GM12878 (cell line): ENCODE measurements around the gene RBM19. TPM values are rescaled to one million over a fixed set of nuclear protein-coding genes. Genes with fewer than 3 reads are reported as not detected.

Source experiments
- ATAC-seq: fragments of 200-7000 bp; cut with Tn5 transposase; 3 replicates; pipeline ENCODE4 v1.9.1; 2020; ENCODE audit warnings: mild to moderate bottlenecking, moderate library complexity
- BruUV-seq: library from RNA; stranded (reverse); fragments of 400-500 nt; replicated peaks from 2 replicates; lab custom pipeline; 2021; lab: Mats Ljungman, UMichigan
- CTCF ChIA-PET: fragments of 300-600 bp; sonication (Branson Sonifier 250); formaldehyde crosslinking; extraction: SDS; loops from one replicate; lab custom pipeline; 2021; ENCODE audit warnings: inconsistent platforms; lab: Yijun Ruan, JAX
- POLR2A ChIA-PET: fragments of 350-600 bp; formaldehyde crosslinking; extraction: SDS; loops from one replicate; lab custom pipeline; 2021; ENCODE audit warnings: inconsistent platforms; lab: Charles Lee
- RAD21 ChIA-PET: fragments of 300-600 bp; sonication (Branson Sonifier 250); formaldehyde crosslinking; loops from one replicate; lab custom pipeline; 2023; ENCODE audit warnings: antibody characterized with exemption; ENCODE audit not compliant: unreplicated experiment; lab: Charles Lee
- SMC1A ChIA-PET: fragments of 300-600 bp; sonication (Branson Sonifier 250); formaldehyde crosslinking; loops from one replicate; lab custom pipeline; 2023; ENCODE audit not compliant: unreplicated experiment, uncharacterized antibody; lab: Charles Lee
- DNase-seq: peaks from one replicate; pipeline ENCODE4 v3.0.0-alpha.2; 2011; ENCODE audit warnings: low read depth, low spot score
- FAIRE-seq: peaks from 3 replicates; lab custom pipeline; 2011; peaks lifted over from hg19 to GRCh38; lab: Jason Lieb, UNC
- H2AFZ ChIP-seq: 2 replicates; pipeline ENCODE4 v1.6.0; 2011; ENCODE audit warnings: low read depth, low read length, control low read depth; ENCODE audit not compliant: control insufficient read depth
- H3K27ac ChIP-seq: 2 replicates; pipeline ENCODE4 v1.5.1; 2011; ENCODE audit warnings: control low read depth; ENCODE audit not compliant: control insufficient read depth, insufficient read depth
- H3K27me3 ChIP-seq, 2 experiments: replicated peaks in 1 of 2; 2 replicates each; pipeline versions ENCODE4 v1.6.0 to v1.6.1; 2011; ENCODE audit warnings: low read length in 1 of 2; ENCODE audit not compliant: control insufficient read depth in 2 of 2, insufficient read depth in 2 of 2
- H3K36me3 ChIP-seq, 2 experiments: 2 replicates each; pipeline ENCODE4 v1.5.1; 2011; ENCODE audit warnings: low read length in 1 of 2; ENCODE audit not compliant: control insufficient read depth in 2 of 2, insufficient read depth in 2 of 2
- H3K4me1 ChIP-seq: 2 replicates; pipeline ENCODE4 v1.6.1; 2011; ENCODE audit warnings: mild to moderate bottlenecking, low read length, moderate library complexity, mixed read lengths; ENCODE audit not compliant: control insufficient read depth, insufficient read depth
- H3K4me2 ChIP-seq: 2 replicates; pipeline ENCODE4 v1.6.0; 2011; ENCODE audit warnings: control low read depth; ENCODE audit not compliant: control insufficient read depth, insufficient read depth
- H3K4me3 ChIP-seq: fragments of 200-600 bp; sonication (generic); 2 replicates; pipeline ENCODE4 v1.5.1; 2016
- H3K79me2 ChIP-seq: 2 replicates; pipeline ENCODE4 v1.6.0; 2011; ENCODE audit warnings: low read length; ENCODE audit not compliant: control insufficient read depth, insufficient read depth
- H3K9ac ChIP-seq: 2 replicates; pipeline ENCODE4 v1.8.0; 2011; ENCODE audit warnings: low read length, control low read depth, mixed read lengths; ENCODE audit not compliant: control insufficient read depth, insufficient read depth
- H3K9me3 ChIP-seq: replicated peaks from 3 replicates; pipeline ENCODE4 v1.5.1; 2011; ENCODE audit warnings: mild to moderate bottlenecking, low read length; ENCODE audit not compliant: control insufficient read depth, insufficient read depth
- H4K20me1 ChIP-seq: 2 replicates; pipeline ENCODE4 v1.6.0; 2011; ENCODE audit not compliant: control insufficient read depth, insufficient read depth
- ATF3 ChIP-seq: IDR thresholded peaks from 2 replicates; pipeline ENCODE4 v1.6.1; 2011; ENCODE audit warnings: low read depth, mild to moderate bottlenecking, low read length, moderate library complexity, borderline replicate concordance; ENCODE audit errors: extremely low read depth
- CEBPB ChIP-seq, 2 experiments: fragments of 150-350 bp in 1 of 2; IDR thresholded peaks; 2 replicates each; pipeline ENCODE4 v1.6.1; 2012 to 2014; ENCODE audit warnings: low read depth in 2 of 2, low read length in 2 of 2, borderline replicate concordance in 1 of 2, inconsistent platforms in 1 of 2
- ESRRA ChIP-seq: IDR thresholded peaks from 2 replicates; pipeline ENCODE4 v1.6.1; 2012; ENCODE audit warnings: mild to moderate bottlenecking, low read length, improper control_type of control experiment
- MEF2B ChIP-seq: fragments of 450-650 bp; IDR thresholded peaks from 2 replicates; pipeline ENCODE4 v1.6.1; 2018; ENCODE audit warnings: mild to moderate bottlenecking, moderate library complexity; ENCODE audit not compliant: partially characterized antibody, poor library complexity, severe bottlenecking
- MTA3 ChIP-seq: IDR thresholded peaks from 2 replicates; pipeline ENCODE4 v1.6.1; 2012; ENCODE audit warnings: low read length, inconsistent platforms, borderline replicate concordance
- SKIL ChIP-seq: fragments of 450-650 bp; IDR thresholded peaks from 2 replicates; pipeline ENCODE4 v1.6.1; 2017; ENCODE audit warnings: mild to moderate bottlenecking, low read depth, inconsistent platforms; ENCODE audit not compliant: poor library complexity, severe bottlenecking
- SREBF2 ChIP-seq: IDR thresholded peaks from 2 replicates; pipeline ENCODE4 v1.6.1; 2012; ENCODE audit warnings: mild to moderate bottlenecking, low read length
- ZNF622 ChIP-seq: fragments of 450-650 bp; IDR thresholded peaks from 2 replicates; pipeline ENCODE4 v1.6.1; 2017; ENCODE audit warnings: mild to moderate bottlenecking, inconsistent platforms
- WGBS: methylation state at CpG from one replicate; pipeline ENCODE4 v1.1.6; 2016; ENCODE audit warnings: low lambda C conversion rate; ENCODE audit not compliant: insufficient replicate concordance, insufficient coverage; ENCODE audit errors: missing lambda C conversion rate; 5-methylcytosine and 5-hydroxymethylcytosine counted together
- in situ Hi-C: fragments of 300-500 bp; cut with MboI; formaldehyde crosslinking; loops from 9 replicates; pipeline ENCODE4 v1.14.3; 2018; ENCODE audit warnings: mixed read lengths
- intact Hi-C: fragments of 100-400 bp; cut with micrococcal nuclease; formaldehyde crosslinking; loops from one replicate; pipeline ENCODE4 v1.14.2; 2022; ENCODE audit not compliant: unreplicated experiment
- polyA plus RNA-seq, 11 experiments: library from polyadenylated mRNA; depleted of rRNA in 4 of 11; unstranded in 6 of 11; stranded (reverse) in 5 of 11; fragments of >200 nt; fragmentation: Nextera tagmentation in 4 of 11; fragmentation: Illumina TruSeq in 1 of 11; extraction: Ambion mirVana in 4 of 11; extraction: Trizol in 1 of 11; gene quantifications; 1 replicate in 1 of 11; 2 replicates in 10 of 11; pipeline versions ENCODE4 v1.2.1 to v1.2.3, GENCODE V29; 2011 to 2016; ENCODE audit warnings: inconsistent platforms in 2 of 11, missing spikeins in 2 of 11, low read depth in 1 of 11
- total RNA-seq, 4 experiments: library from RNA; depleted of rRNA in 3 of 4; stranded (reverse); fragments of >200 nt in 3 of 4; fragmentation: Illumina TruSeq in 1 of 4; extraction: Trizol in 1 of 4; gene quantifications; 2 replicates each; pipeline versions ENCODE4 v1.2.1 to v1.2.3, GENCODE V29; 2013 to 2021

RBM19 gene
- total and polyA plus RNA-seq, 10 of the 15 experiments (the other 5 are each of a cell fraction or from before 2014, with no cell fraction given) = 4.2 to 42.9 (median 28.4) TPM

GRCh38 chr12:113988976-113989375, 22.9 kb upstream of the RBM19 start:
- Histone ChIP-seq H3K27ac (no peak overlapping the region), H3K9ac (no peak overlapping the region)
- TF ChIP-seq MTA3 (no peak), CEBPB (IDR thresholded peaks at IDR 0.05; ENCODE audit: borderline replicate concordance in 1 of 2, low read depth in 2 of 2, low read length in 2 of 2) (no peak), SREBF2 (no peak), MEF2B (no peak), ESRRA (no peak), SKIL (no peak), ZNF622 (no peak), ATF3 (no peak)
- TF ChIP-seq, all 136 proteins: peak for 0
- Histone ChIP-seq H3K4me1 (no peaks in the 10 kb centered on the region), H3K79me2 (no peaks in the 10 kb centered on the region), H3K36me3 (no peaks in the 10 kb centered on the region), H3K9me3 (no peaks in the 10 kb centered on the region; the same call in 2 of the 3 replicates), H2AFZ (no peak overlapping the region), H3K4me3 (no peak overlapping the region), H4K20me1 (no peaks in the 10 kb centered on the region), H3K4me2 (no peak overlapping the region), H3K27me3 (peaks cover 0 to 4% of the 10 kb centered on the region in 2 experiments; a peak in 1 of 4 replicates)
- ChIA-PET CTCF (no interaction called here), SMC1A (no interaction called here), POLR2A (no interaction called here), RAD21 (no interaction called here)
- FAIRE-seq (no peak), DNase-seq (no peak), ATAC-seq (no peak)
- intact Hi-C loops (loop anchor here (10.0 kb wide), 1 partner anchor 666 kb away; no protein-coding TSS in a partner anchor), in situ Hi-C loops (loop anchor here (10.0 kb wide), 1 partner anchor 1926 kb away; no protein-coding TSS in a partner anchor)
- BruUV-seq = no TSS peak
- 52% methylated on average over 4 of the region's 4 CpGs for WGBS
